GM21619 (cell line): ENCODE measurements around the gene AZU1.

ENCODE experiments used
- ATAC-seq: cut with Tn5 transposase; IDR thresholded peaks from one replicate; pipeline ENCODE4 v1.9.1; 2021; ENCODE audit not compliant: unreplicated experiment

The AZU1 gene, protein sequence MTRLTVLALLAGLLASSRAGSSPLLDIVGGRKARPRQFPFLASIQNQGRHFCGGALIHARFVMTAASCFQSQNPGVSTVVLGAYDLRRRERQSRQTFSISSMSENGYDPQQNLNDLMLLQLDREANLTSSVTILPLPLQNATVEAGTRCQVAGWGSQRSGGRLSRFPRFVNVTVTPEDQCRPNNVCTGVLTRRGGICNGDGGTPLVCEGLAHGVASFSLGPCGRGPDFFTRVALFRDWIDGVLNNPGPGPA

DNA sequence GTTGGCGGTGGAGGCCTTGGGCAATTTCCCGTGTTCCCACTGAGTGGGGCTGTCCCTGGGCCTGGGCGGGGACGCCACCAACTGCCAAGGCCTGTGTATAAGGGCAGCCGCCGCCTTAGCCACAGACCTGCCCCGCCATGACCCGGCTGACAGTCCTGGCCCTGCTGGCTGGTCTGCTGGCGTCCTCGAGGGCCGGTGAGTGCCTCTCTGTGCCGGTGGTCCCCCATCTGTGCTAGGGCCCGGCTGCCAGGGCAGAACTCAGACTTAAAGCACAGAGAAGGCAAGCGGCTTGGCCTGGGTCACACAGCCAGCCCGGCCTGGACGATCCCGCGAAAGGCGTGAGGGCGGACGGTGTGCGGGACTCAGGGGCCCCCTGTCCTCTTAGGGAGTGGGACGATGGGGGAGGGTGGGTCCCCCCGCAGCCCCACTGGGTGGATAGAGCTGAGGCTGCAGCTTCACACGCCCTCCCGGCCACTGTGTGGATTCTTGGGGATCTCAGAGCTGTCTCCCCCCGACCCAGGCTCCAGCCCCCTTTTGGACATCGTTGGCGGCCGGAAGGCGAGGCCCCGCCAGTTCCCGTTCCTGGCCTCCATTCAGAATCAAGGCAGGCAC, at the start of gene AZU1:
Gene AZU1 (plus strand): TSS at position 128 of the 612 bp plus-strand sequence. CDS start 10 bp downstream, at position 138.
- ATAC-seq, result no peak

DNA sequence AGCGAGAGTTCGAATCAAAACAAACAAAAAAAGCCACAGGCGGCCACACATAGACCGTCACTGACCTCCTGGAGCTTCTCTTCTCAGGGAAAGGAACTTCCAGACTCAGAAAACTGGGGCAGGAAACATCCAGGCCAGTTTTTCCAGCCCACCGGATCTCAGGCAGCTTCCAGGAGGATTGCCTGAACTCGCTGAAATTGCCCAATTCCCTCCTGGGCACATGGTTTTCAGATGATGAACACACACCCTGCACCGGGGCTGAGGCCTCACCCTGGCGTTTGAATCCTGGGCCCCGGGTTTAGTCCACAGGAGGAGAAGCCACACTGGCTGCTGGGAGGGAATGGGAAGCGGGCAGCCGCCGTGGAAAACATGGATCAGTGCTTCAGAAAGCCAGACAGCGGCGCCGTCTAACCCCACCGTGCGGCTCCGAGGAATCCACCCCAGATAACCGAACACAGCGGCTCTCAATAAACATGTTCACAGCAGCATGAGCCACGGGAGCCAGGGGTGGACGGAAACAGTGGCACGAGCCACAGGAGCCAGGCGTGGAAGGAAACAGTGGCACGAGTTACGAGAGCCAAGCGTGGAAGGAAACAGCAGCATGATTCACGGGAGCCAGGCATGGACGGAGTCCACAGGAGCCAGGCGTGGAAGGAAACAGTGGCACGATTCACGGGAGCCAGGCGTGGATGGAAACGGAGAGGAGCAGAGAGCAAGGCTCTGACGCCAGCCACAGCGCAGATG, 48.6 kb upstream of the AZU1 start:
- ATAC-seq, result no peak

DNA sequence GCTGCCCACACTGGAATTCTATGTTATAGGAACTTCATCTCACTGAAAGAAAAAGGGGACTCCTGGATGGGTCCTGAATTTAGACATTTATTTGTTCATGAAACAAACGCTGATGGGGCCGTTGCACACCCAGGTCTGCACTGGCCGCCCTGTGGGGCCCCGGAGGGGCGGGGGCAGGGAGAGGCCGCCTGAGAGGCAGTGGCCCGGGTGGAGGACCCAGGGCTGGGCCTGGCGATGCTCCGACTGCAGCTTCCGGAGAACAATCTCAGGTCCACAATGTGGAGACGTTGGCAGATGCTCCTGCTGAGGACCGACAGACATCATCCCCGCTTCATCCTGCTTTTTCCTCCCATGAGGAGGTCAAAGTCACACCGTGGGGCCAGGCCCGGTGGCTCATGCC, 46.7 kb upstream of the AZU1 start:
- no peak for ATAC-seq

DNA sequence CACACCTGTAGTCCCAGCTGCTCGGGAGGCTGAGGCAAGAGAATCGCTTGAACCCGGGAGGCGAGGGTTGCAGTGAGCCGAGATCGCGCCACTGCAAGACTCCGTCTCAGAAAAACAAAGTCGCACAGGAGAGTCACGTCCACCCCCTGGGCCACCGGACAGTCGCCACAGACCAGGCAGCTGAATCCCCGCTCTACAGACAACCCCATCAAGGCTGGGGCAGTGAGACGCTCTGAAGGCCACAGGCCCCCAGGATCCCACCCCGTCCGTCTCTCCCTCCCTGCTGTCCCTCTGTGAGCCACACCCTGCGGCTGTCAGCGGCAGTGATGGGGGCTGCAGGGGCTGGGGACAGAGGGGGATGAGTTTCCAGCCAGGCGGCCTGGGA, 45.8 kb upstream of the AZU1 start:
- no peak for ATAC-seq

DNA sequence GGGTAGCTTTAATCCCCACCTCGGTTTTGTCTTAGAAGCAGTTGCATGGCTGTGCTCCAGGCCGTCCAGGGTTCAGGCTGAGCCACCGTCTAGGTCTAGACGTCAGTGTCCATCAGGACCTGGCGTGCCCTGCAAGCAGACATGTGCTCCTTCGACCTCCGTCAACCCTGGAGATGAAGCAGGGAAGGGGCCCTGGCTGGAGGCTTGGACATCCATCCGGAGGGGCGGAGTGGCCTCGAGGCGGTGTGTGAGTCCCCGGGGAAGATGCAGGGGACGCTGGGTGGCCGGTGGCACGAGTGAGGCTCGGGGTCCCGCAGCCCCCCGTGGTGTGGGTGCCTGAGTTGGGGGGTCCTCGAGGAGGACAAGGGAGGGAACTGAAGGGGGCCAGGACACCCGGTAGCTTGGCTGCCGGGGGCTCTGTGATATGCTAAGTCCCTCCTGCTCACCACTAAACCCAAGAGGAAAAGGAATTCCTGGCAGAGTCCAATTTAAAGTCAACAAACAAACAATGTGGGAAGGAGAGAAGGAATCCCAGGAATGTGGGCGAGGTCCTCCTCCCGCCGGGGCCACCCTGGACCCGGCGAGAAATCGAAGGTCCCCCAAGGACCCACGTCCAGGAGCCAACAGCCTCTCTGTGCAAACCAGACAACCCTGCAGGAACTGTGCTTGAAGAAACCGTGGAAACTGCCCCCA, 45.3 kb upstream of the AZU1 start:
- no peak for ATAC-seq

DNA sequence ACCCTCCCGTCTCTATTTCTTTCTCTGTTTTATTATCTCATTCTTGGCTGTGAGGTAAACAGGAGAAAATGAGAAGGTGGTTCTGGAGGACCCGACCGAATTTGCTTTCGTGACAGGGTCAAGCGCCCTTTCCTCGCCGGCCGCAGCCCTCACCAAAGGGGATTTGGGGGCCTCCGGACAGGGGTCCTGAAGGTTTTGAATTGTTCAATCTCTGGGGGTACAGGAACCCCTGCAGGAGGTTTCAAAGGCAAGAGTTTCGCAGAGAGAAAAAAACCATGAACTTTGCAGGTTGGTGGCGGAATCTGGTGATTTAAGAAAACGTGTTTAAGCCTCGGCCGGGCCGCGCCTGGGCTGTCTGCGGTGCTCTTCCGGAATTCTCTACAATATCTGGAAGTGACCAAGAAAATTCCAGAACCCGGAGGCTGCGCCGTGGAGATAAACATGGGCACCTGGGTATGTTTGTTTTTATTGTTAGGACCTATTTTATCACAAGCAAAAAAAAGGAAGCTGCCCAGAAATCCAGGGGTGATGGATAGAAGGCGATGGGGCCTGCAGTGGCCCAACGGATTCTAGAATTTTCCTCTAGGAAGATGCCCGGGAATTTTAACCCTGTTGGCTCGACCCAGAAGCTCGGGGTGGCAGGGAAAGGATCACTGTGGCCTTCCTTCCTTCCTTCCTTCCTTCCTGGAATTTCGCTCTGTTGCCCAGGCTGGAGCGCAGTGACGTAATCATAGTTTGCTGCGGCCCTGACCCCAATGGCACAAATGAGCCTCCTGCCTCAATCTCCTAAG, 44.6 kb upstream of the AZU1 start:
- no peak for ATAC-seq

DNA sequence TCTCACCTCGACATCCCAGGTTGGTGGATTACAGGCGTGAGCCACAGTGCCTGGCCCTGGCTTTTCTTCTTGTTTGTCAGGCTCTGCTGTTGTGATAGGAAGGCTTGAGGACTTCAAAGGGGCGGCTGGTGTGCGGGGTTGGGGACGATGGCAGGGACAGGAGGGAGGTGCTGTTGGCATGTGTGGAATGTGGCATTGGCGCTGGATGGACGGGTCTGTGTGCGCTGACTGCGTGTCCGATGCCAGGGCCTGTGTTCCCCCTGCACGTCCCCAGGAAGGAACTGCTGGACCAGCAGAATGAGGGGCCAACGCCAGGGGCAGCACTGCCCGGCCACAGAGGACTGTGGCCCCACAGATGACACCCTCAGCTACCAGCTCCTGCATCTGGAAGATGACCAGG, 43.1 kb upstream of the AZU1 start:
- no peak for ATAC-seq

DNA sequence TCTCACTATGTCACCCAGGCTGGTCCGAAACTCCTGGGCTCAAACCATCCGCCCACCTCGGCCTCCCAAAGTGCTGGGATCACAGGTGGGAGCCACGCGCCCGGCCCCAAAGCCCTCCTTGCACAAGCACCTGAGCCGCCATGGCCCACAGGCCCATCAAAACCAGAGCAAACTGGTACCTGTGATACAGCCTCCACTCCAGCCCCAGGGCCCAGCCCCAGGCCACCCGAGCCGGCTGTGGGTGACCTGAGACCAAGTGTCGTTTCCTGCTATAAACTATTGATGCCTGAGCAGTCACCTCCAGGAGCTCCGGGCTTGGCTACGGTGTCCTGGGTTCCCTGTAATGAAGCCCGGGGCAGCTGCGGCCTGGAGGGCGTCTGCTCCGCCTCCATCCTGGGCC, 40.1 kb upstream of the AZU1 start:
- ATAC-seq, result no peak

DNA sequence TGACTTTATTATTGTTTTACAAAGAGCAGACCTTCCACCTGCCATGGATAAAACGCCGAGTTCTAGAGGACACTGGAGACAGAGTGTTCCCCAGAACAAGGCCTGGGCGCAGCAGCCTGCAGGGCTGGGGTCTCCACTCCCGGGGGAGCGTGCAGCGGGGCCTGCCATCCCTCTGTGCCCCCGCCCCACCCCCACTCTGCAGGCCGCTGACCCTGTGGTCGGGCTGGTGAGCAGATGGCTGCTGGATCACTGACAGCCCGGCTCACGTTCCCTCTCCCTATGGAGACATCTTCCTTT, 39.0 kb upstream of the AZU1 start:
- no peak for ATAC-seq

DNA sequence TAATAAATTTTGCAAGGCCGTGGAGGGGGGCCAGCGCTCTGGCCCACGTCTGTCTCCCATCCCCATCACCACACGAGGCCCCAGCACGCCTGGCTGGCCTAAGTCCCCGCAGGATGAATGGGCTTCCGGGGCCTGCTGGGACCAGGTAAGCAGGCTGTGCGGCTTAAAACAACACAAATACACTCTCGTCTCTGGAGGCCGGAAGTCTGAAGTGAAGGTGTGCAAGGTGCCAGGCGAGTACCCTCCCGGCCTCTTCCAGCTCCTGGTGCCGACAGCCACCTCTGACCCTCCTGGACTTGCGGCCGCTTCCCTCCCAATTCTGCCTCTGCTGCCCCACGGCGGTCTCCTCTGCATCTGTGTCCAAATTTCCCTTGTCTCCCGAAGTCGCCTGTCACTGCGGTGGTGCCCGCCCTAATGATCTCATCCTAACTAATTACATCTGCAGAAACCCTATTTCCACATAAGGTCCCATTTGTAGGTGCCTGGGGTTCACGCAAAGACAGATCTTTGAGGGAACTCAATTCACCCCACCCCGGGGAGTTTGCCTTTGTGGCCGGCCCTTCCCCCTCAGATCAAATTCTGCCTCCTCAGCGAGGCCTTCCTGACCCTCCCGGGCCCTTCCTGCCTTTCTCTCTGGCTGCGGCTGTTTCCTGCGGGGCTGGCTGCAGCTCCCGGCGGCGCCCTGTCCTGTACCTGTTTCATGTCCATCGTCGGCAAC, 38.5 kb upstream of the AZU1 start:
- ATAC-seq, result no peak

DNA sequence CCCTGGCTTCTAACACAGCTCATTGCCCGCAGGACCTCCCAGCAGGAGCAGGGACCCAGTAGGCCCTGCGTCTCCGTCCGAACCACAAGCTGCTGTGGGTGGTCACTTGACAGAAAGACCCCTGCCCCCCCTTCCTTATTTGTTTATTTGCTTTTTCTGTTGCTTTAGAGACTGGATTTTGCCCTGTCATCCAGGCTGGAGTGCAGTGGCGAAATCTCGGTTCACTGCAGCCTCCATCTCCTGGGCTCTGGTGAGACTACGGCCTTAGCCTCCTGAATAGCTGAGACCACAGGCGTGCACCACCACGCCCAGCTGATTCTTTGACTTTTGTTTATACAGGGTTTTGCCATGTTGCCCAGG, 38.0 kb upstream of the AZU1 start:
- no peak for ATAC-seq

DNA sequence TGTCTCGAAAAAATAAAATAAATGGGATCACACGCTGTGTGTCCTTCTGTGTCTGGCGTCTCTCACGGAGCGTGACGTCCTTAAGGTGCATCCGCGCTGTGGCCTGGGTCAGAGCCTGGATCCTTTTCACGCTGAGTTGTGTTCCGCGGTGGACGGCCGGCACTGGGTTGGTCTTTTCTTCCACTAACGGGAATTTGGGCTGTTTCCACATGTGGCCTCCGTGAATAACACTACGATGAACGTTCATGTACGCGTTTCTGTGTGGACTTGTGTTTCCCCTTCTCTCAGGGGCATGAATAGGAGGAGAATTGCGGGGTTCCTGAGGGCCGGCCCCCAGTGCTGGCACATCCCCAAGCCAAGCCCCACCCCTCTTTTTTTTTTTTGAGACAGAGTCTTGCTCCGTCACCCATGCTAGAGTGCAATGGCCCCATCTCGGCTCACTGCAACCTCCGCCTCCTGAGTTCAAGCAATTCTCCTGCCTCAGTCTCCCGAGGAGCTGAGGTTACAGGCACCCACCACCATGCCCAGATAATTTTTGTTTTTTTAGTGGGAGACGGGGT, 36.5 kb upstream of the AZU1 start:
- ATAC-seq, result no peak

DNA sequence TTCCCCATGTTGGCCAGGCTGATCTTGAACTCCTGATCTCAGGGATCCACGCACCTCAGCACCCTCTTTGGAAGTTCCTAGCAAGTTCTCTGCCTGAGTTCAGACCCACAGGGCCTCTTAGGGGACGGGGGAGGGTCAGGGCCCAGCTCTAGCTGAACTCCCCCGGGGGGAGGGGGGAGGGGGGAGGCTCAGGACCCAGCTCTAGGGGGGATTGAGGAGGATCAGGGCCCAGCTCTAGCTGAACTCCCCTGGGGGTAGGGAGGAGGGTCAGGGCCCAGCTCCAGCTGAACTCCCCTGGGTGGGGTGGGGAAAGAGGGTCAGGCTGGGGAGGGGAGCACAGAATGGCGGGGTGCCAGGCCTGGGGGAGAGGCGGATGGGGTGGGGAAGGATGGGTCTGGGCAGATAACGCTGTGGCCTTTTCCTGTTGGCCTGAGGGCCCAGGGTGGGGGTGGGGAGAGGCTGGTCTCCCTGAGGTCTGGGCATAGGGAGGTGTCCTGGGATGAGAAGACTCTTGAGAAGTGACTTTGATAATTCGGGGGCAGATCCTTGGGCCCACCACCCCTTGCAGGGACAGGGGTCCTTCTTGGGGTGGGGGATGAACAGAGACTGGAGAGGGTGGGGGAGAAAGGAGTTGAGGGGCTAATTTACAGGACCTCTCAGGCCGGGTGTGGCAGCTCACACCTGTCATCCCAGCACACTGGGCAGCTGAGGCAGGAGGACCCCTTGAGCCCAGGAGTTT, 35.9 kb upstream of the AZU1 start:
- no peak for ATAC-seq

DNA sequence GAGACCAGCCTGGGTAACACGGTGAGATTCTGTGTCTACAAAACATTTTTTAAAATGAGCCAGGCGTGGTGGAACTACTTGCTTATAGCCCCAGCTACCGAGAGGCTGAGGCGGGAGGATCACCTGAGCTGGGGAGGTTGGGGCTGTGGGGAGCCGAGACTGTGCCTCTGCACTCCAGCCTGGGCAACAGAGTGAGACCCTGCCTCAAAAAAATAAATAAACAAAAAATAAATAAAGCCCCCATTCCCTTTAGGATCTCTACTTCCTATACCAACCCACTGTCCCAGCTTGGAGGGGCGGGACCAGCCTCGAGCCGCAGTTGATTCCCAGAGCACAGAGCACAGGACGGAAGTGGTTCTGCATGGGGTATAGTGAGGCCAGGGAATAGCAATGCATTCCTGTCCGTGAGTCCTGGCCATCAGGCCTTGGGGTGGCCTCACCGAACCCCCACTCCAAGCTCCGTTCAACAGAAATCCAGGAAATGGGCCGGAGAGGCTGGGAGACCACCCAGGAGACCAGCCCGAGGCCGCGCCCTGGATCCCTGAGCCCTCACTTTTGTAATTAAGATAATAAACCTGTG, 35.2 kb upstream of the AZU1 start:
- no peak for ATAC-seq

DNA sequence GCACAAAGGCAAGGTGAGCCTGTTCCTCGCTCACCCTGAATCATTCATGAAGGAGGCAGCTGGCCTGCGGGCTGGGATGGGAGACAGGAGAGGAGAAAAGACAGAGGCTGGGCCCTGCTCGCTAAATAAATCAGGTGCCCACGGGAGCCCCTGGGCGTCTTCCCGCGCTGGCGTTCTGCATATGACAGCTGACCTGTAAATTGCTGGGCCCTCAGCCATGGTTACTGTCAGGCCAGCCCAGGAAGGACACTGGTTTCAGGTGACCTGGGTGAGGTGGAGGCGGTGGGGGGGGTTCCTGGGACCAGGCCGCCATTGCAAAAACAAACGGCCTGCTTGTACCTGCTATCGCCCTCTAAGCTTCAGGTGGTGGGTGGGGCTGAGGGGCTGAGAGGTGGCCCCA, 33.8 kb upstream of the AZU1 start:
- no peak for ATAC-seq

DNA sequence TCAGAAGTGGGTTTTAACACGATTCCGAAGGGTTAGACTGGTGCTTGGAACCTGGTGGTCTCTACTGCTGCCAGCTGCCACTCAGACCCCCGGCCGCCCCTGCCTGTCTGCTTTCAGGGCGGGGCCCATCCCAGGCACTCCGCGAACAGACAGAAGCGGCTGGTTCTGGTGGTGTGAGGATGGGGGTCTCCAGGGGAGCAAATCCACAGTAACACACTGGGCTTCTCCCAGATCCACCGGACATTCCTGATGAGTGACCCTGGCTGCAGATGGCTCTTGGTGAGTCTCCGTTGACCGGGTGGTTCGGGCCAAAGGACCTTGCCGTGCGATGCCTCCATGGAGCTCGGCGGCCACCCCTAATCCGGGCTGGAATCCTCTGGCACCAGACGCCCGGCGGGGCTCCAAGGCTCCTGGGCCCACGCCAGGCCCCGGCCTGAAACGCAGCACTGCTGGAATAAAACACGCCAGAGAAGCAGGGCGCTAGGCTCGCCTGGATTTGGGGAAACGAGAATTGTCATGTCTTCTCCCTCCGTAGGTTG, 32.5 kb upstream of the AZU1 start:
- no peak for ATAC-seq

DNA sequence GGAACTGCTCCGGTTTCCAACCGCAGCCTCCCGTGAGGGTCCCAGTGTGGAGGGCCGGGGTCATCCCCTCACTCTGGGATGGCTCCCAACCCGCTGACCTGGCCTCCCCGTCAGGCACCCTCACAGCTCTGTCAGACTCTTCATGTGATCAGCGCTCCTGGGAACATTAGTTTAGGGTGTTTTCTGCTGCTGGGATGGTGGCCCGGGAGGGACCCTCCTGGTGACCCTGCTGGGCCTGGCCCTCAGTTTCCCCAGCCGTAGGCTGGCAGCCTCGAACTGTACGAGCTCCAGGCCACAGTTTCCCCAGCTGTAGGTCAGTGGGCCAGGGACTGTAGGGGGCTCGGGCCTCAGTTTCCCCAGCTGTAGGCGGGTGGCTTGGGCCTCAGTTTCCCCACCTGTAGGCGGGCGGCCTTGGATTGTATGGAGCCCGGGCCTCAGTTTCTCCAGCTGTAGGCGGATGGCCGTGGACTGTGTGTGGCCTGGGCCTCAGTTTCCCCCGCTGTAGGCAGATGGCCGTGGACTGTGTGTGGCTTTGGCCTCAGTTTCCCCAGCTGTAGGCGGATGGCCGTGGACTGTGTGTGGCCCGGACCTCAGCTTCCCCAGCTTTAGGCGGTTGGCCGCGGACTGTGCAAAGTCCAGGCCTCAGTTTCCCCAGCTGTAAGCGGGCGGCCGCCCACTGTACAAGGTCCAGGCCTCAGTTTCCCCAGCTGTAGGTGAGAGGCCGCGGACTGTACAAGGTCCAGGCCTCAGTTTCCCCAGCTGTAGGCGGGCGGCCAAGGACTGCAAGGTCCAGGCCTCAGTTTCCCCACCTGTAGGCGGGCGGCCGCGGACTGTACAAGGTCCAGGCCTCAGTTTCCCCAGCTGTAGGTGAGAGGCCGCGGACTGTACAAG, 31.7 kb upstream of the AZU1 start:
- ATAC-seq, result no peak
